ENCODE data around the gene ALOX5AP.

Gene ALOX5AP

DNA sequence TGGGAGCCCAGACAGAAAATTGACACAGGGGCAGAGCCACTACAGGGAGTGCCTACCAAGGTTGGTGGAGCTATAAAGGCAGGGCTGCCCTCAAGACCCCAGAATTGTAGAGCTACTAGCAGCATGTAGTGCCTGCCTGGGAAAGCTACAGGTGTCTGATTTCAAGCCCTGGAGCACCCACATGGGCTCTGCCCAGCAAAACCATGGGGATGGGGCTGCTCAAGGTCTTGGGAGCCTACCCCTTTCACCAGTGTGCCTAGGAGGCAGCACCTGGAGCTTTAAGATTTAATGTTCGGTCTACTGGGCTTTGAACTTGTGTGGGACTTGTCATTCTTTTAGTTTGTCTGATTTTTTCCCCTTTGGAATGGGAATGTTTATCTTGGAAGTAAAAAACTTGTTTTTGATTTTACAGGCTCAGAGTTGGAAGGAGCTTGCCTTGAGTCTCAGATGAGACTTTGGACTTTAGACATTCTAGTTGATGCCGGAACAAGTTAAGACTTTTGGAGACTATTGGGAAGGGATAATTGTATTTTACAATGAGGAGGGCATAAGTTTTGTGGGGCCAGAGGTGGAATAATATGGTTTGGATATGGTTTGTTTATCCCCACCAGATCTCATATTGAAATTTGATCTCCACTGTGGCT, 45.1 kb downstream of the ALOX5AP start:
- Histone ChIP-seq H3K9ac (ENCODE audit: low read depth, low read length) (no peak overlapping the region), H3K36me3 (ENCODE audit: insufficient read depth, low read length) (no peaks in the 10 kb centered on the region), H4K20me1 (ENCODE audit: insufficient read depth, low read length) (no peaks in the 10 kb centered on the region), H3K4me2 (ENCODE audit: insufficient read depth, low read length) (no peak overlapping the region), H3K27ac (ENCODE audit: low read length) (no peak overlapping the region), H3K79me2 (ENCODE audit: insufficient read depth, low read length) (no peaks in the 10 kb centered on the region), H2AFZ (ENCODE audit: low read depth, low read length) (no peak overlapping the region), H3K9me3 (ENCODE audit: insufficient read depth, low read length, severe bottlenecking) (no peaks in the 10 kb centered on the region), H3K27me3 (ENCODE audit: insufficient read depth, low read length, poor library complexity) (no peaks in the 10 kb centered on the region), H3K4me1 (ENCODE audit: insufficient read depth, low read length) (no peaks in the 10 kb centered on the region), H3K4me3 (ENCODE audit: low read depth in 1 of 2, low read length in 2 of 2) (no peak overlapping the region)
- no peak for TF ChIP-seq EZH2 (IDR thresholded peaks at IDR 0.05; ENCODE audit: borderline replicate concordance, low read depth, low read length, severe bottlenecking)
- TF ChIP-seq, protein P1, sequence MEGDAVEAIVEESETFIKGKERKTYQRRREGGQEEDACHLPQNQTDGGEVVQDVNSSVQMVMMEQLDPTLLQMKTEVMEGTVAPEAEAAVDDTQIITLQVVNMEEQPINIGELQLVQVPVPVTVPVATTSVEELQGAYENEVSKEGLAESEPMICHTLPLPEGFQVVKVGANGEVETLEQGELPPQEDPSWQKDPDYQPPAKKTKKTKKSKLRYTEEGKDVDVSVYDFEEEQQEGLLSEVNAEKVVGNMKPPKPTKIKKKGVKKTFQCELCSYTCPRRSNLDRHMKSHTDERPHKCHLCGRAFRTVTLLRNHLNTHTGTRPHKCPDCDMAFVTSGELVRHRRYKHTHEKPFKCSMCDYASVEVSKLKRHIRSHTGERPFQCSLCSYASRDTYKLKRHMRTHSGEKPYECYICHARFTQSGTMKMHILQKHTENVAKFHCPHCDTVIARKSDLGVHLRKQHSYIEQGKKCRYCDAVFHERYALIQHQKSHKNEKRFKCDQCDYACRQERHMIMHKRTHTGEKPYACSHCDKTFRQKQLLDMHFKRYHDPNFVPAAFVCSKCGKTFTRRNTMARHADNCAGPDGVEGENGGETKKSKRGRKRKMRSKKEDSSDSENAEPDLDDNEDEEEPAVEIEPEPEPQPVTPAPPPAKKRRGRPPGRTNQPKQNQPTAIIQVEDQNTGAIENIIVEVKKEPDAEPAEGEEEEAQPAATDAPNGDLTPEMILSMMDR (IDR thresholded peaks at IDR 0.05; ENCODE audit: borderline replicate concordance, extremely low read depth, low read length, poor library complexity, severe bottlenecking) = no peak
- no peak for ATAC-seq (ENCODE audit: insufficient read depth, low read depth)
- DNase-seq = no peak

- no peak for TF ChIP-seq EZH2 (IDR thresholded peaks at IDR 0.05; ENCODE audit: borderline replicate concordance, low read depth, low read length, severe bottlenecking)
- TF ChIP-seq, protein P1 (IDR thresholded peaks at IDR 0.05; ENCODE audit: borderline replicate concordance, extremely low read depth, low read length, poor library complexity, severe bottlenecking) = no peak
- Histone ChIP-seq H4K20me1 (ENCODE audit: insufficient read depth, low read length) (no peaks in the 10 kb centered on the region), H2AFZ (ENCODE audit: low read depth, low read length) (no peak overlapping the region), H3K4me3 (ENCODE audit: low read depth in 1 of 2, low read length in 2 of 2) (no peak overlapping the region), H3K79me2 (ENCODE audit: insufficient read depth, low read length) (no peaks in the 10 kb centered on the region), H3K27me3 (ENCODE audit: insufficient read depth, low read length, poor library complexity) (no peaks in the 10 kb centered on the region), H3K9me3 (ENCODE audit: insufficient read depth, low read length, severe bottlenecking) (no peaks in the 10 kb centered on the region), H3K36me3 (ENCODE audit: insufficient read depth, low read length) (no peaks in the 10 kb centered on the region), H3K4me1 (ENCODE audit: insufficient read depth, low read length) (no peaks in the 10 kb centered on the region), H3K4me2 (ENCODE audit: insufficient read depth, low read length) (no peak overlapping the region), H3K9ac (ENCODE audit: low read depth, low read length) (no peak overlapping the region), H3K27ac (ENCODE audit: low read length) (no peak overlapping the region)
- no peak for ATAC-seq (ENCODE audit: insufficient read depth, low read depth)
- no peak for DNase-seq
These were observed 50.0 kb downstream of the ALOX5AP start for GRCh38 chr13:30785191-30785850.

DNA sequence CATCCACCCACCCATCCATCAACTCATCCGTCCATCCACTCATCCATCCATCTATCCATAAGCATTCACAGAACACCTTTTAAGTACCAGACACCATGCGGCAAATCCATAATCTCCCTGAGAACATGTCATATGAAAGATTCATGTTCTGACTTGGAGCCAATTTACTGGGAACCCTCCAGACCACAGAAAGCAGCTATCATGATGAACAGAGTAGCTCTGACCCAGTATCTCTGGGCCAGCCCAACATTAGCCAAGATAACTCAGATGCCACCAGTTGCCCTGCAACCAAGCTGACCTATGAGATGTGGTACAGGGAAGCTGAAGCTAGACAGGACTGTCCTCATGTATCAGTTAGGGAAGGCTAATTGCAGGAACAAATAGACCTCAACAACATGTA, 51.3 kb downstream of the ALOX5AP start:
- no peaks in the 10 kb centered on the region for H3K79me2 ChIP-seq (ENCODE audit: insufficient read depth, low read length)
- DNase-seq = no peak
- no peaks in the 10 kb centered on the region for H3K27me3 ChIP-seq (ENCODE audit: insufficient read depth, low read length, poor library complexity)
- H3K27ac ChIP-seq (ENCODE audit: low read length) = no peak overlapping the region
- H3K4me2 ChIP-seq (ENCODE audit: insufficient read depth, low read length) = no peak overlapping the region
- no peak overlapping the region for H3K4me3 ChIP-seq (ENCODE audit: low read depth in 1 of 2, low read length in 2 of 2)
- no peak for TF ChIP-seq EZH2 (IDR thresholded peaks at IDR 0.05; ENCODE audit: borderline replicate concordance, low read depth, low read length, severe bottlenecking)
- no peak for ATAC-seq (ENCODE audit: insufficient read depth, low read depth)
- H4K20me1 ChIP-seq (ENCODE audit: insufficient read depth, low read length) = no peaks in the 10 kb centered on the region
- H3K9me3 ChIP-seq (ENCODE audit: insufficient read depth, low read length, severe bottlenecking) = no peaks in the 10 kb centered on the region
- H3K9ac ChIP-seq (ENCODE audit: low read depth, low read length) = no peak overlapping the region
- H3K4me1 ChIP-seq (ENCODE audit: insufficient read depth, low read length) = no peaks in the 10 kb centered on the region
- no peak overlapping the region for H2AFZ ChIP-seq (ENCODE audit: low read depth, low read length)
- no peaks in the 10 kb centered on the region for H3K36me3 ChIP-seq (ENCODE audit: insufficient read depth, low read length)

DNA sequence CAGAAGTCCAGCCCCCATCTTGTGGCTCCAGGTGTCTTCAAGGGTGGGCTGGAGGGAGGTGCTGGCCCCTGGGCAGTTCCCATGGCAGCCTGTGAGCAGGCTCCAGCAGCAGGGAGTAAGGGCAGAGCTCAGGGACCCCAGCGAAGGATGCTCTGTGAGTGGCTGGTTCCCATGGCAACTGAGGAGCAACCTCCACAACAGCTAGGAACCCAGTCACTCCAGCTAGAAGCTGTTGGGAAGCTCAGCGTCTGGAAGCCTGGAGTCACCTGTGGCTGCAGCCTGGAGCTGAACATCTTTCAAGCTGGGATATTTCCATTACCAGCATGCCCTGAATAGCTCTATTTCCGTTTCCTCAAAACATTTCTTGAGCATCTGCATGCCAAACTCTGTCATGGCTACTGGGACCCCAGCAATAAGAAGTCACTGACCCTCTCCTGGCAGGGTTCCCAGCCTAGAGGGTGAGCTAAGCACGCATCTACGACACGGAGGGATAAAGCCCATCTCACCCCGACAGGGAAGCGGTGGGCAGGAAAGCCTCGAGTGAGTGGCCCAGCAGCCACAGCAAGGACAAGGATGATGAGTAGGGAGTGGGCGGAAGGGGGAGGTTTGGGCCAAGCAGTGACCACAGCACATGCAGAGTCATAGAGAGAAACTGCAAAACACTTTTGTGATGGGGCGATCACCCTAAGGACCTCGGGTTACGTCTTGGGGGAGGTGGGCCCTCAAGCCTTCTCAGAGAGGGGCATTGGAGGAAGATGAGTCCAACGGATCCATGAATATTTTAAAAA, 52.6 kb downstream of the ALOX5AP start:
- TF ChIP-seq, protein P1 (IDR thresholded peaks at IDR 0.05; ENCODE audit: borderline replicate concordance, extremely low read depth, low read length, poor library complexity, severe bottlenecking) = no peak
- no peak for TF ChIP-seq EZH2 (IDR thresholded peaks at IDR 0.05; ENCODE audit: borderline replicate concordance, low read depth, low read length, severe bottlenecking)
- ATAC-seq (ENCODE audit: insufficient read depth, low read depth) (no peak), DNase-seq (no peak)
- Histone ChIP-seq H3K79me2 (ENCODE audit: insufficient read depth, low read length) (no peaks in the 10 kb centered on the region), H3K27ac (ENCODE audit: low read length) (no peak overlapping the region), H4K20me1 (ENCODE audit: insufficient read depth, low read length) (no peaks in the 10 kb centered on the region), H3K9me3 (ENCODE audit: insufficient read depth, low read length, severe bottlenecking) (no peaks in the 10 kb centered on the region), H3K4me3 (ENCODE audit: low read depth in 1 of 2, low read length in 2 of 2) (no peak overlapping the region), H3K9ac (ENCODE audit: low read depth, low read length) (no peak overlapping the region), H3K27me3 (ENCODE audit: insufficient read depth, low read length, poor library complexity) (no peaks in the 10 kb centered on the region), H2AFZ (ENCODE audit: low read depth, low read length) (no peak overlapping the region), H3K36me3 (ENCODE audit: insufficient read depth, low read length) (no peaks in the 10 kb centered on the region), H3K4me1 (ENCODE audit: insufficient read depth, low read length) (no peaks in the 10 kb centered on the region), H3K4me2 (ENCODE audit: insufficient read depth, low read length) (no peak overlapping the region)
